HEK293 (cell line): ENCODE data around the gene ELAC2.

ENCODE experiments used
- ATF2 ChIP-seq: fragments of 450-650 bp; formaldehyde crosslinking; IDR thresholded peaks from 2 replicates; pipeline ENCODE4 v1.5.1; 2016; ENCODE audit warnings: missing biosample characterization, missing genetic modification characterization, low read depth
- CTCF ChIP-seq: fragments of 450-650 bp; formaldehyde crosslinking; IDR thresholded peaks from 2 replicates; pipeline ENCODE4 v1.5.1; 2016; ENCODE audit warnings: missing biosample characterization, missing genetic modification characterization
- MEIS1 ChIP-seq: sonication (generic); formaldehyde crosslinking; IDR thresholded peaks from 2 replicates; pipeline ENCODE4 v1.8.1; 2022; ENCODE audit warnings: missing genetic modification reagents, mild to moderate bottlenecking, borderline replicate concordance
- PRDM4 ChIP-seq: fragments of 450-650 bp; formaldehyde crosslinking; IDR thresholded peaks from 2 replicates; pipeline ENCODE4 v1.5.1; 2017; ENCODE audit warnings: missing biosample characterization, missing genetic modification characterization
- ZNF114 ChIP-seq: fragments of 450-650 bp; formaldehyde crosslinking; IDR thresholded peaks from 2 replicates; pipeline ENCODE4 v1.5.0; 2017; ENCODE audit warnings: missing biosample characterization, missing genetic modification characterization
- ZNF121 ChIP-seq: fragments of 450-650 bp; formaldehyde crosslinking; IDR thresholded peaks from 2 replicates; pipeline ENCODE4 v1.5.1; 2016; ENCODE audit warnings: missing biosample characterization, missing genetic modification characterization
- ZNF155 ChIP-seq: fragments of 450-650 bp; formaldehyde crosslinking; IDR thresholded peaks from 2 replicates; pipeline ENCODE4 v1.5.1; 2016; ENCODE audit warnings: missing biosample characterization, missing genetic modification characterization
- ZNF211 ChIP-seq: fragments of 450-650 bp; formaldehyde crosslinking; IDR thresholded peaks from 2 replicates; pipeline ENCODE4 v1.5.1; 2016; ENCODE audit warnings: low read depth, missing biosample characterization, missing genetic modification characterization
- ZNF513 ChIP-seq: fragments of 450-650 bp; IDR thresholded peaks from 2 replicates; pipeline ENCODE4 v1.5.1; 2018; ENCODE audit warnings: missing biosample characterization, missing genetic modification characterization
- ZNF624 ChIP-seq: fragments of 450-650 bp; formaldehyde crosslinking; IDR thresholded peaks from 2 replicates; pipeline ENCODE4 v1.5.1; 2017; ENCODE audit warnings: missing biosample characterization, missing genetic modification characterization
- ZNF792 ChIP-seq: fragments of 450-650 bp; formaldehyde crosslinking; IDR thresholded peaks from 2 replicates; pipeline ENCODE4 v1.5.1; 2016; ENCODE audit warnings: missing biosample characterization, missing genetic modification characterization

GRCh38 chr17:13001991-13002615, 15.7 kb downstream of the ELAC2 start:
- no peak for TF ChIP-seq MEIS1 (CRISPR knock-in tag)
- no peak for TF ChIP-seq ZNF114 (tag by site-specific recombination)
- no peak for TF ChIP-seq CTCF (tag by site-specific recombination)
- no peak for TF ChIP-seq ZNF155 (tag by site-specific recombination)
- no peak for TF ChIP-seq ZNF624
- TF ChIP-seq ATF2 = no peak
- no peak for TF ChIP-seq ZNF792 (tag by site-specific recombination)
- TF ChIP-seq PRDM4 (tag by site-specific recombination) = no peak
- TF ChIP-seq ZNF211 (tag by site-specific recombination) = no peak
- no peak for TF ChIP-seq ZNF121
- TF ChIP-seq ZNF513 (tag by site-specific recombination) = no peak
